Right lobe of liver (tissue), 6 donors: Measurements from ENCODE around the gene NHSL2. TPM values are rescaled to one million over a fixed set of nuclear protein-coding genes. Genes with fewer than 3 reads are reported as not detected.
A peak's percentile ranks its signal among the peaks of the same experiment; 100 is the strongest.

Experiments used
- ATAC-seq, 4 donors: fragments of 200-7000 bp; cut with Tn5 transposase; one replicate each; pipeline ENCODE4 v1.9.1; 2020; ENCODE audit warnings: mild to moderate bottlenecking in 4 of 4, moderate library complexity in 4 of 4
- DNase-seq, 3 donors: peaks; one replicate each; pipeline ENCODE4 v3.0.0-alpha.2; 2020
- H3K27ac ChIP-seq, 3 donors: fragments of 200-600 bp; one replicate each; pipeline ENCODE4 v1.8.0; 2022
- H3K27me3 ChIP-seq, 2 donors: fragments of 200-600 bp; one replicate each; pipeline ENCODE4 v1.8.0; 2022
- H3K36me3 ChIP-seq, 4 donors: fragments of 200-600 bp; sonication (generic) in 1 of 4; one replicate each; pipeline versions ENCODE4 v1.5.1 to v1.8.0; 2017 to 2022; ENCODE audit warnings: control low read depth in 1 of 4
- H3K4me1 ChIP-seq, 4 donors: fragments of 200-600 bp; sonication (generic) in 1 of 4; one replicate each; pipeline versions ENCODE4 v1.5.1 to v1.8.0; 2017 to 2022; ENCODE audit warnings: control low read depth in 1 of 4
- H3K4me3 ChIP-seq, 3 donors: fragments of 200-600 bp; one replicate each; pipeline ENCODE4 v1.8.0; 2022
- H3K9me3 ChIP-seq, 4 donors: fragments of 200-600 bp; sonication (generic) in 1 of 4; one replicate each; pipeline versions ENCODE4 v1.5.1 to v1.8.0; 2017 to 2022; ENCODE audit warnings: control low read depth in 1 of 4
- CTCF ChIP-seq, 4 donors: fragments of 200-600 bp in 3 of 4; fragments of 450-650 bp in 1 of 4; IDR thresholded peaks; one replicate each; pipeline versions ENCODE4 v1.5.1 to v1.8.0; 2016 to 2022; ENCODE audit warnings: antibody characterized with exemption in 4 of 4, mild to moderate bottlenecking in 2 of 4
- POLR2A ChIP-seq: fragments of 450-650 bp; IDR thresholded peaks from one replicate; pipeline ENCODE4 v1.6.1; 2017; ENCODE audit warnings: antibody characterized with exemption, mild to moderate bottlenecking
- WGBS: methylation state at CpG from one replicate; pipeline ENCODE4 v1.1.6; 2018; ENCODE audit warnings: low coverage, low lambda C conversion rate; ENCODE audit not compliant: insufficient coverage; ENCODE audit errors: missing lambda C conversion rate; 5-methylcytosine and 5-hydroxymethylcytosine counted together
- intact Hi-C, 2 donors: fragments of 100-400 bp; cut with DNase I; formaldehyde crosslinking; loops; one replicate each; pipeline versions ENCODE4 v1.11.2 to v1.14.1; 2022
- total RNA-seq, 6 experiments: library from RNA; depleted of rRNA in 2 of 6; stranded (reverse); fragments of >200 nt in 2 of 6; fragmentation: NEBNext Ultra II Directional in 3 of 6; extraction: Animal tissue kit (Norgen Biotek cat#: 25700) in 3 of 6; gene quantifications; one replicate each; pipeline versions ENCODE4 v1.1.0 to v1.2.4, GENCODE V29; 2016 to 2023
- donor health status: DM: no; HTN: yes; CAD: no.
- donor health status: DM: no; HTN: no; CAD: no.
- donor health status: DM: no; HTN: no; CAD: no.
- donor health status: DM: no; HTN: yes; CAD: no.
- donor health status: DM: no; HTN: yes; CAD: no.

NHSL2 gene
- total RNA-seq, 6 experiments from 2014 or later: 0.81 to 2.1 (median 1.3) TPM

GRCh38 chrX:71906144-71906543, 4.5 kb upstream of the NHSL2 start:
- WGBS: 31% methylated on average over 5 of the region's 5 CpGs
- Histone ChIP-seq H3K36me3 (no peaks in the 10 kb centered on the region), H3K27ac (no peak overlapping the region), H3K4me3 (no peak overlapping the region), H3K9me3 (no peaks in the 10 kb centered on the region), H3K4me1 (no peaks in the 10 kb centered on the region), H3K27me3 (peaks cover 0 to 19% of the 10 kb centered on the region in 2 donors)
- intact Hi-C loops: no loop called here
- ATAC-seq (no peak), DNase-seq (no peak)
- no peak for TF ChIP-seq POLR2A
- no peak for TF ChIP-seq CTCF (IDR thresholded peaks at IDR 0.05)

- intact Hi-C loops: no loop called here
- Histone ChIP-seq H3K4me3 (no peak overlapping the region), H3K4me1 (no peaks in the 10 kb centered on the region), H3K9me3 (no peaks in the 10 kb centered on the region), H3K27ac (no peak overlapping the region), H3K27me3 (peaks cover 0 to 21% of the 10 kb centered on the region in 2 donors), H3K36me3 (no peaks in the 10 kb centered on the region)
- WGBS: 20% methylated on average over 2 of the region's 3 CpGs
- DNase-seq (no peak), ATAC-seq (no peak)
- no peak for TF ChIP-seq CTCF (IDR thresholded peaks at IDR 0.05)
- no peak for TF ChIP-seq POLR2A
Observed at GRCh38 chrX:71908387-71908786, 2.3 kb upstream of the NHSL2 start.

- no peaks in the 10 kb centered on the region for H3K9me3 ChIP-seq
- no peak overlapping the region for H3K4me3 ChIP-seq
- H3K27me3 ChIP-seq: peaks cover 0 to 21% of the 10 kb centered on the region in 2 donors
- WGBS: 37% methylated on average over 5 of the region's 8 CpGs
- ATAC-seq (peak in 3 of 4 donors; percentile 23 to 54 (median 49)), DNase-seq (peak in 1 of 3 donors; percentile 24)
- no peak overlapping the region for H3K27ac ChIP-seq
- intact Hi-C loops: no loop called here
- H3K36me3 ChIP-seq: no peaks in the 10 kb centered on the region
- TF ChIP-seq POLR2A (no peak), CTCF (IDR thresholded peaks at IDR 0.05) (peak in 1 of 4 donors; percentile 17)
- H3K4me1 ChIP-seq: no peaks in the 10 kb centered on the region
Observed at GRCh38 chrX:71909956-71910355, 689 bp upstream of the NHSL2 start.

- peak overlapping the region; percentile 16 to 33 (median 18) for H3K4me3 ChIP-seq
- no peaks in the 10 kb centered on the region for H3K4me1 ChIP-seq
- ATAC-seq (peak; percentile 55 to 80 (median 64)), DNase-seq (peak in 1 of 3 donors; percentile 43)
- intact Hi-C loops: no loop called here
- WGBS: 38% methylated on average over 12 of the region's 85 CpGs
- no peaks in the 10 kb centered on the region for H3K36me3 ChIP-seq
- H3K27me3 ChIP-seq: peaks cover 0 to 21% of the 10 kb centered on the region in 2 donors
- no peaks in the 10 kb centered on the region for H3K9me3 ChIP-seq
- TF ChIP-seq POLR2A (no peak), CTCF (IDR thresholded peaks at IDR 0.05) (peak in 3 of 4 donors; percentile 11 to 22 (median 13))
- no peak overlapping the region for H3K27ac ChIP-seq
Observed at GRCh38 chrX:71910986-71911730, 513 bp downstream of the NHSL2 start.
